Neural cell (in vitro differentiated cells): ENCODE data around the gene ABCB6.

Experiments used
- CTCF ChIP-seq: fragments of 450-650 bp; IDR thresholded peaks from 2 replicates; pipeline ENCODE4 v1.5.1; 2014; ENCODE audit warnings: antibody characterized with exemption, mild to moderate bottlenecking, moderate library complexity; ENCODE audit not compliant: poor library complexity, severe bottlenecking
- EZH2 ChIP-seq: fragments of 200-600, 300-800 bp; shearing (Covaris generic), sonication (generic); IDR thresholded peaks from 2 replicates; pipeline ENCODE4 v1.6.1; 2014; ENCODE audit warnings: antibody characterized with exemption, low read length, borderline replicate concordance, mild to moderate bottlenecking; ENCODE audit not compliant: insufficient read depth, poor library complexity, severe bottlenecking
- MXI1 ChIP-seq: fragments of 450-650 bp; conservative IDR thresholded peaks from 2 replicates; pipeline ENCODE4 v1.6.1; 2014; ENCODE audit warnings: antibody characterized with exemption, mild to moderate bottlenecking; ENCODE audit not compliant: poor library complexity, severe bottlenecking
- POLR2AphosphoS5 ChIP-seq: IDR thresholded peaks from 2 replicates; pipeline ENCODE4 v1.6.1; 2012
- SMC3 ChIP-seq: fragments of 450-650 bp; conservative IDR thresholded peaks from 2 replicates; pipeline ENCODE4 v1.6.1; 2014; ENCODE audit warnings: antibody characterized with exemption, mild to moderate bottlenecking, moderate library complexity; ENCODE audit not compliant: poor library complexity
- TAF1 ChIP-seq: IDR thresholded peaks from 2 replicates; pipeline ENCODE4 v1.6.1; 2012; ENCODE audit warnings: low read depth

DNA sequence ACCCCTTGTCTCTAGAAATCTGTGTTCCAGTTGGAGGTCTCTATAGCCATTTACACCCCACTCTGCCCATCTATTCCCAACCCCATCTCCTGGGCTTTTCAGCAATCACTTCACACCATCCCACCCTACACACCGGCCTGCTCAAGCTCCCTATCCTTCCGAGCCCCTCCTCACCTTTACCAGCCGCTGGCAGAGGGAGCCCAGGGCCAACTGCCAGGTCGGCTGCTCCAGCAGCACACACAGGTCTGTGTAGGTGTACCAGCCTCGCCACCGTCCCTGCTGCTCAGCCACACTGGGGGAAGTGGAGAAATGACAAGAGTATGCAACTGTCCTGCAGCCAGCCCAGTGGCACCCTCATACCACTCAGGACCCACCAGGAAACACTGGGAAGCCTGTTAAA is 45.6 kb downstream of the ABCB6 start:
- TF ChIP-seq CTCF (no peak), TAF1 (no peak), MXI1 (no peak), SMC3 (no peak), POLR2AphosphoS5 (no peak), EZH2 (no peak)
